HG03575 (cell line): Measurements from ENCODE around the gene ASIC3.
A peak's percentile ranks its signal among the peaks of the same experiment; 100 is the strongest.

ENCODE experiments used
- ATAC-seq: cut with Tn5 transposase; IDR thresholded peaks from one replicate; pipeline ENCODE4 v1.9.1; 2021; ENCODE audit not compliant: unreplicated experiment, insufficient number of reproducible peaks, low FRiP score; ENCODE audit errors: extremely low read depth

The ASIC3 gene

GRCh38 chr7:151046603-151047573, 1.4 kb upstream of the ASIC3 start:
- ATAC-seq, result no peak

- ATAC-seq, result no peak
These were observed 656 bp downstream of the ASIC3 start for GRCh38 chr7:151048911-151049463.

- ATAC-seq, result no peak
These were observed 2.8 kb downstream of the ASIC3 start for GRCh38 chr7:151051108-151051507.

- no peak for ATAC-seq
These were observed 4.8 kb downstream of the ASIC3 start for GRCh38 chr7:151053096-151053495.

- ATAC-seq, result no peak
These were observed 5.4 kb downstream of the ASIC3 start for GRCh38 chr7:151053751-151054150.

- no peak for ATAC-seq
These were observed 7.9 kb downstream of the ASIC3 start for GRCh38 chr7:151056283-151056665.

GRCh38 chr7:151056666-151057505, 8.6 kb downstream of the ASIC3 start:
- ATAC-seq, result no peak

GRCh38 chr7:151057506-151057988, 9.2 kb downstream of the ASIC3 start, which contains the start of gene CDK5:
CDK5 (minus strand) TSS chr7:151057897; CDS start chr7:151057848, 49 bp downstream.
- ATAC-seq, result peak; percentile 7

- ATAC-seq, result peak; percentile 71
These were observed 9.9 kb downstream of the ASIC3 start for GRCh38 chr7:151057989-151058780.

GRCh38 chr7:151058781-151059366, 10.5 kb downstream of the ASIC3 start:
- ATAC-seq, result no peak

- ATAC-seq, result no peak
These were observed 11.2 kb downstream of the ASIC3 start, which contains the start of gene SLC4A2 for GRCh38 chr7:151059367-151060112. SLC4A2 (plus strand) TSS chr7:151059589; CDS start chr7:151061988, 2,399 bp downstream.

- no peak for ATAC-seq
These were observed 11.7 kb downstream of the ASIC3 start for GRCh38 chr7:151060113-151060415.

- no peak for ATAC-seq
These were observed 12.3 kb downstream of the ASIC3 start for GRCh38 chr7:151060416-151061212.

GRCh38 chr7:151061213-151062110, 13.1 kb downstream of the ASIC3 start:
- ATAC-seq, result no peak

GRCh38 chr7:151062111-151062398, 13.7 kb downstream of the ASIC3 start:
- ATAC-seq, result no peak
